ENCODE measurements around the gene PZP.

PZP gene

DNA sequence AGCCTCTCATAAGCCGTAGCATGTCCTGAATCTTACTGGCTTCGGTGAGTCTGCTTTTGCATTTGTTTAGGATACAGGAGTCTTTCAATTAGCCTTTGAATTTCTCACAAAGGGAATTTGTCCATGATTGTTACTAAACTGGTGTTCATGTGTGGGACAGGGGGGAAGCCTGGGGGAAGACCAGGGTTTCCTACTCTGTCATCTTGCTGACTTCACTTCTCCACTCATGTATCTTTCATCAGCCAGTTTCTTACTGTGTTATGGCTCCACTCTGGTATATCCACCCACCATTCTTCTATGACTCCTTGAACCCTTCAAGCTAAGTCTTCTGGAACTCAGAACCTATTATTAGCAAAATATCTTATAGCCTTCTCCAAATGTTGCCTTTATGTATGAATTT, 60.7 kb downstream of the PZP start:
- no peak overlapping the region for H2BK5ac ChIP-seq (ENCODE audit: low read length)
- H3K4me2 ChIP-seq (ENCODE audit: insufficient read depth, low read length, poor library complexity, severe bottlenecking): no peak overlapping the region
- H3K79me1 ChIP-seq (ENCODE audit: low read depth, low read length): no peaks in the 10 kb centered on the region
- no peak overlapping the region for H3K23ac ChIP-seq (ENCODE audit: low read depth, low read length, poor library complexity)
- H4K91ac ChIP-seq (ENCODE audit: low read depth, low read length, poor library complexity): no peak overlapping the region
- no peak overlapping the region for H2AFZ ChIP-seq (ENCODE audit: low read length)
- no CpG with 5 or more reads among the region's 2 CpGs for WGBS, 2 donors (ENCODE audit: extremely low coverage in 2 of 2, insufficient read length in 2 of 2, insufficient replicate concordance in 1 of 2)
- no peak overlapping the region for H3K4ac ChIP-seq (ENCODE audit: low read length)
- no peak overlapping the region for H3K14ac ChIP-seq (ENCODE audit: low read length)
- H4K8ac ChIP-seq (ENCODE audit: low read depth, low read length): no peak overlapping the region
- no peak for DNase-seq (ENCODE audit: low spot score)
- no peak overlapping the region for H2AK5ac ChIP-seq (ENCODE audit: low read depth, low read length)
- no peaks in the 10 kb centered on the region for H3K36me3 ChIP-seq (replicated peaks in 1 of 2; ENCODE audit: control insufficient read depth in 2 of 2, insufficient read depth in 2 of 2, low read length in 2 of 2)
- no peak overlapping the region for H3K9ac ChIP-seq (ENCODE audit: low read depth, low read length, poor library complexity)
- no peak overlapping the region for H2BK12ac ChIP-seq (ENCODE audit: low read length)
- no peak overlapping the region for H3K4me3 ChIP-seq (ENCODE audit: low read length in 2 of 2)
- no peak overlapping the region for H2BK120ac ChIP-seq (ENCODE audit: low read depth, low read length)
- H3K27me3 ChIP-seq (ENCODE audit: control insufficient read depth in 3 of 3, insufficient read depth in 3 of 3, low read depth in 1 of 3, low read length in 3 of 3): no peaks in the 10 kb centered on the region
- H2BK15ac ChIP-seq (ENCODE audit: low read length): no peak overlapping the region
- no peaks in the 10 kb centered on the region for H3K4me1 ChIP-seq (ENCODE audit: control insufficient read depth in 2 of 2, insufficient read depth in 1 of 2, low read depth in 1 of 2, low read length in 2 of 2)
- no peak overlapping the region for H3K18ac ChIP-seq (ENCODE audit: low read length)
- no peak overlapping the region for H3K27ac ChIP-seq (replicated peaks; ENCODE audit: low read length)
- H3K9me3 ChIP-seq (replicated peaks in 1 of 2; ENCODE audit: control insufficient read depth in 2 of 2, insufficient read depth in 1 of 2, low read depth in 1 of 2, low read length in 2 of 2): peaks cover 10 to 45% of the 10 kb centered on the region in 2 donors

DNA sequence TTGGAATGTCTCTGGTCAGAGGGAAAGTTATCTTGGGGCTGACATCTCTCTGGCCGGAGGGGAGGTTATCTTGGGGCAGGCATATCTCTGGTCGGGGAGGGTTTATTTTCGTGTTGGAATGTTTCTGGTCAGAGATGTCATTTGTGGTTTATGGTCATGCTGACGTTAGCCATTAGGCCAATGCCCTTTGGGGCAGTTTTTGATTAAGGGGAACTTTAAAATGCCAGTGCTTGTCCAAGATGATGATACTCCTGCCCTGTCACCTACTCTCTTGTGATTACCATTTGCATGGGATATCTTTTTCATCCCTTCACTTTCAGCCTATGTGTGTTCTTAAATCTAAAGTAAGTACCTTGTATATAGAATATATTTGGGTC, 63.5 kb downstream of the PZP start:
- no CpG with 5 or more reads among the region's 4 CpGs for WGBS, 2 donors (ENCODE audit: extremely low coverage in 2 of 2, insufficient read length in 2 of 2, insufficient replicate concordance in 1 of 2)

DNA sequence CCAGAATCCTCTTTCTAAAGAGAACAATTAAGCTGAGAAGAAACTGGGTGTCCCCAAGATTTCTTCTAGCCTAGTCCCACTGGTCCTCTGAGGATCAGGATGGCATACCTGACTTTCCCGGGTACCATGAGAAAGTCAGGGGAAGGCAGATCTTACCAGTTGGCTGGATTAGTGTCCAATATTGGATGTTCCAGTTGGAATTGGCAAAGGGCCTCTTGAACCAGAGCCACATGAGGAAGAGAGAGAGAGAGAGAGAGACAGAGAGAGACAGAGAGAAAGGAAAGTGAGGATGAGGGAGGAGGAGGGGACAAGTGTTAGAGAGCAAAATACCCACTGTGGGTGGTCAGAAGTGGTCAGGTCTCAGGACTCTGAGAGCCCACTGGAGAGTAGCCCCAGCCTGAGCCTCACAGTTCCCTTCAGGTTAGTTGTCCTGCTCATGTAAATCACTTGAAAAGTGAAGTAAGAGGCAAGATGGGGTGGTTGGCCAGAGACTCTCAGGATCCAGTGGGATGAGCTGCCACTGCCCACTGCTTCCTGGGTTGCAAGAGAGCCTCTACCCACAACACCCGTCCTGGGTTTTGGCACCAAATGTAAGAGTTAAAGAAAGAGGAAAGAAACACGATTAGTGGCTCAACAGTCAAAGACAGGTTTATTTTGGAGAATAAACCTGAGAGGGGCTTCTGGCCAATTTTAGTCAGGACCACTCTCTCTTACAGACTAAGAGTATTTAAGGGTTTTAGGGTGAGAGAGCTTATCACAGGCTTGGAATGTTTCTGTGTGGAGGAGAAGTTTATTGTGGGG, 64.1 kb downstream of the PZP start:
- Histone ChIP-seq H3K9me3 (replicated peaks in 1 of 2; ENCODE audit: control insufficient read depth in 2 of 2, insufficient read depth in 1 of 2, low read depth in 1 of 2, low read length in 2 of 2) (peaks cover 10 to 69% of the 10 kb centered on the region in 2 donors), H3K79me1 (ENCODE audit: low read depth, low read length) (no peaks in the 10 kb centered on the region), H3K36me3 (replicated peaks in 1 of 2; ENCODE audit: control insufficient read depth in 2 of 2, insufficient read depth in 2 of 2, low read length in 2 of 2) (no peaks in the 10 kb centered on the region), H3K4ac (ENCODE audit: low read length) (no peak overlapping the region), H4K8ac (ENCODE audit: low read depth, low read length) (no peak overlapping the region), H2BK120ac (ENCODE audit: low read depth, low read length) (no peak overlapping the region), H4K91ac (ENCODE audit: low read depth, low read length, poor library complexity) (no peak overlapping the region), H3K4me2 (ENCODE audit: insufficient read depth, low read length, poor library complexity, severe bottlenecking) (no peak overlapping the region), H2BK15ac (ENCODE audit: low read length) (no peak overlapping the region), H3K27ac (replicated peaks; ENCODE audit: low read length) (no peak overlapping the region), H2AK5ac (ENCODE audit: low read depth, low read length) (no peak overlapping the region), H3K9ac (ENCODE audit: low read depth, low read length, poor library complexity) (no peak overlapping the region), H3K14ac (ENCODE audit: low read length) (no peak overlapping the region), H3K4me1 (ENCODE audit: control insufficient read depth in 2 of 2, insufficient read depth in 1 of 2, low read depth in 1 of 2, low read length in 2 of 2) (no peaks in the 10 kb centered on the region), H3K27me3 (ENCODE audit: control insufficient read depth in 3 of 3, insufficient read depth in 3 of 3, low read depth in 1 of 3, low read length in 3 of 3) (no peaks in the 10 kb centered on the region), H2BK5ac (ENCODE audit: low read length) (no peak overlapping the region), H2AFZ (ENCODE audit: low read length) (no peak overlapping the region), H3K23ac (ENCODE audit: low read depth, low read length, poor library complexity) (no peak overlapping the region), H3K4me3 (ENCODE audit: low read length in 2 of 2) (no peak overlapping the region), H2BK12ac (ENCODE audit: low read length) (no peak overlapping the region), H3K18ac (ENCODE audit: low read length) (no peak overlapping the region)
- no peak for DNase-seq (ENCODE audit: low spot score)
- no CpG with 5 or more reads among the region's 3 CpGs for WGBS, 2 donors (ENCODE audit: extremely low coverage in 2 of 2, insufficient read length in 2 of 2, insufficient replicate concordance in 1 of 2)

More for the DNA sequence above, 63.5 kb downstream of the PZP start:
- no peak overlapping the region for H3K9ac ChIP-seq (ENCODE audit: low read depth, low read length, poor library complexity)
- no peak overlapping the region for H2AFZ ChIP-seq (ENCODE audit: low read length)
- no peak overlapping the region for H2BK15ac ChIP-seq (ENCODE audit: low read length)
- no peak overlapping the region for H3K23ac ChIP-seq (ENCODE audit: low read depth, low read length, poor library complexity)
- no peaks in the 10 kb centered on the region for H3K27me3 ChIP-seq (ENCODE audit: control insufficient read depth in 3 of 3, insufficient read depth in 3 of 3, low read depth in 1 of 3, low read length in 3 of 3)
- no peaks in the 10 kb centered on the region for H3K4me1 ChIP-seq (ENCODE audit: control insufficient read depth in 2 of 2, insufficient read depth in 1 of 2, low read depth in 1 of 2, low read length in 2 of 2)
- H3K9me3 ChIP-seq (replicated peaks in 1 of 2; ENCODE audit: control insufficient read depth in 2 of 2, insufficient read depth in 1 of 2, low read depth in 1 of 2, low read length in 2 of 2): peaks cover 10 to 63% of the 10 kb centered on the region in 2 donors
- H3K36me3 ChIP-seq (replicated peaks in 1 of 2; ENCODE audit: control insufficient read depth in 2 of 2, insufficient read depth in 2 of 2, low read length in 2 of 2): no peaks in the 10 kb centered on the region
- H3K79me1 ChIP-seq (ENCODE audit: low read depth, low read length): no peaks in the 10 kb centered on the region
- no peak overlapping the region for H3K27ac ChIP-seq (replicated peaks; ENCODE audit: low read length)
- no peak overlapping the region for H2AK5ac ChIP-seq (ENCODE audit: low read depth, low read length)
- no peak overlapping the region for H2BK5ac ChIP-seq (ENCODE audit: low read length)
- H4K8ac ChIP-seq (ENCODE audit: low read depth, low read length): no peak overlapping the region
- no peak overlapping the region for H2BK120ac ChIP-seq (ENCODE audit: low read depth, low read length)
- no peak overlapping the region for H3K4me2 ChIP-seq (ENCODE audit: insufficient read depth, low read length, poor library complexity, severe bottlenecking)
- H3K4ac ChIP-seq (ENCODE audit: low read length): no peak overlapping the region
- no peak overlapping the region for H2BK12ac ChIP-seq (ENCODE audit: low read length)
- no peak overlapping the region for H3K18ac ChIP-seq (ENCODE audit: low read length)
- H3K4me3 ChIP-seq (ENCODE audit: low read length in 2 of 2): no peak overlapping the region
- no peak overlapping the region for H4K91ac ChIP-seq (ENCODE audit: low read depth, low read length, poor library complexity)
- no peak for DNase-seq (ENCODE audit: low spot score)
- H3K14ac ChIP-seq (ENCODE audit: low read length): no peak overlapping the region

DNA sequence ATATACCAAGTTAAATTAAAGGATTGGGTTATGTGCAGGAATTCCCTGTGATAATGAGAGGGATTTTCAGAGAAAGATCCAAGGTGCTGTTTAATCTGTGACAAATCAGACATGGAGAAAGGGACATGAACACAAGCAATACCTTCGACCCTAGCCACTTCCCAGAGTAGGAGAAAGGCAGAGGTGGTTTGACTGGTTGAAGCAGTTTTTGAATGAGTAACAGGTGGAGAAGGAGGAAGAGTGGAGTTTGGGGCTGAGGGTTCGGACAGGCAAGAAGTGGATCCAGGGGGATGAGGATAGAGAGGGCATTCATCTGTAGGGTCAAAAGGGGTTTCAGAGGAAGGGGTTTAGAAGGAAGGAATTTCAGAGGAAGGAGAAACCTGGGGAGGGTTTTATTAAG, 65.1 kb downstream of the PZP start:
- no peak overlapping the region for H3K4me2 ChIP-seq (ENCODE audit: insufficient read depth, low read length, poor library complexity, severe bottlenecking)
- DNase-seq (ENCODE audit: low spot score): no peak
- H3K4me1 ChIP-seq (ENCODE audit: control insufficient read depth in 2 of 2, insufficient read depth in 1 of 2, low read depth in 1 of 2, low read length in 2 of 2): no peaks in the 10 kb centered on the region
- H3K14ac ChIP-seq (ENCODE audit: low read length): no peak overlapping the region
- no peak overlapping the region for H3K18ac ChIP-seq (ENCODE audit: low read length)
- no peak overlapping the region for H2BK5ac ChIP-seq (ENCODE audit: low read length)
- H3K4ac ChIP-seq (ENCODE audit: low read length): no peak overlapping the region
- H4K8ac ChIP-seq (ENCODE audit: low read depth, low read length): no peak overlapping the region
- no peaks in the 10 kb centered on the region for H3K36me3 ChIP-seq (replicated peaks in 1 of 2; ENCODE audit: control insufficient read depth in 2 of 2, insufficient read depth in 2 of 2, low read length in 2 of 2)
- H3K27ac ChIP-seq (replicated peaks; ENCODE audit: low read length): no peak overlapping the region
- H3K79me1 ChIP-seq (ENCODE audit: low read depth, low read length): no peaks in the 10 kb centered on the region
- H3K9ac ChIP-seq (ENCODE audit: low read depth, low read length, poor library complexity): no peak overlapping the region
- H2BK15ac ChIP-seq (ENCODE audit: low read length): no peak overlapping the region
- H3K23ac ChIP-seq (ENCODE audit: low read depth, low read length, poor library complexity): no peak overlapping the region
- no peak overlapping the region for H2AFZ ChIP-seq (ENCODE audit: low read length)
- no peak overlapping the region for H2BK120ac ChIP-seq (ENCODE audit: low read depth, low read length)
- H4K91ac ChIP-seq (ENCODE audit: low read depth, low read length, poor library complexity): no peak overlapping the region
- no peak overlapping the region for H2BK12ac ChIP-seq (ENCODE audit: low read length)
- H3K4me3 ChIP-seq (ENCODE audit: low read length in 2 of 2): no peak overlapping the region
- no CpG with 5 or more reads among the region's 2 CpGs for WGBS, 2 donors (ENCODE audit: extremely low coverage in 2 of 2, insufficient read length in 2 of 2, insufficient replicate concordance in 1 of 2)
- no peak overlapping the region for H2AK5ac ChIP-seq (ENCODE audit: low read depth, low read length)
- H3K9me3 ChIP-seq (replicated peaks in 1 of 2; ENCODE audit: control insufficient read depth in 2 of 2, insufficient read depth in 1 of 2, low read depth in 1 of 2, low read length in 2 of 2): peaks cover 10 to 69% of the 10 kb centered on the region in 2 donors
- H3K27me3 ChIP-seq (ENCODE audit: control insufficient read depth in 3 of 3, insufficient read depth in 3 of 3, low read depth in 1 of 3, low read length in 3 of 3): no peaks in the 10 kb centered on the region

Measured in neuronal stem cell (in vitro differentiated cells).